PFSK-1 (cell line): ENCODE results near the gene UGT2A2. TPM values are rescaled to one million over a fixed set of nuclear protein-coding genes. Genes with fewer than 3 reads are reported as not detected.

Experiments used
- FOXP2 ChIP-seq: optimal IDR thresholded peaks from 2 replicates; pipeline ENCODE3; 2011; ENCODE audit warnings: borderline replicate concordance, control low read depth, inconsistent platforms; ENCODE audit not compliant: insufficient read depth; ENCODE audit errors: extremely low read length, extremely low read depth
- POLR2AphosphoS5 ChIP-seq: IDR thresholded peaks from 2 replicates; pipeline ENCODE4 v1.6.1; 2012; ENCODE audit warnings: low read depth, mild to moderate bottlenecking, control low read depth, low read length, moderate library complexity
- SIN3A ChIP-seq: IDR thresholded peaks from 2 replicates; pipeline ENCODE4 v1.6.1; 2012; ENCODE audit warnings: mild to moderate bottlenecking, low read length, moderate library complexity, borderline replicate concordance; ENCODE audit not compliant: insufficient read depth
- TAF1 ChIP-seq: IDR thresholded peaks from 2 replicates; pipeline ENCODE4 v1.6.1; 2012; ENCODE audit warnings: low read length, control low read depth, borderline replicate concordance; ENCODE audit not compliant: insufficient read depth
- polyA plus RNA-seq: library from polyadenylated mRNA; unstranded; fragments of >200 nt; gene quantifications from one replicate; pipeline ENCODE4 v1.2.1, GENCODE V29; 2012; ENCODE audit warnings: low read depth, missing spikeins; ENCODE audit not compliant: insufficient read length
- TF ChIP-seq, protein P1 (sequence below), 2 experiments: IDR thresholded peaks; 2 replicates each; pipeline versions ENCODE4 v1.6.1 to v1.8.0; 2011 to 2012; ENCODE audit warnings: low read depth in 2 of 2, low read length in 2 of 2, control low read depth in 1 of 2, inconsistent platforms in 1 of 2, mild to moderate bottlenecking in 1 of 2, moderate library complexity in 1 of 2; ENCODE audit not compliant: insufficient read depth in 1 of 2

Gene UGT2A2
- not detected for polyA plus RNA-seq

DNA sequence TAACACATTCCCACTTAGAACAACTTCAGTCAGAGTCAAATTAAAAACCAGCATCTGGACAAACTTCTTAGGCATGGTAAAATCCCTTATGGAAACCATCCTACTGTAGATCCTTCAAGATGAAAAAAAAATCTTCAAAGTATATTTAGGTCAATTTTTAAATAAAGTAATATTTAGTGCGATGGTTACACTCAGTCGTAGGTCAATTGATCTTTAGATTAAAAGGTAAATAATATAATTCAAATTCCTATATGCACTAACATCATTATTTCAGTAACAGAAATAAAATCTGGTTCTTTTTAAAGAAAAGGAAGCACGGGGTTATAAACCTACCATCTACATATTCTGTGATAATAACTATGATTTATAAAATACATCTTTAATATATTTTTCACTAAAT lies at the start of gene UGT2A2:
TSS of gene UGT2A2 (minus strand) at position 101 of the 400 bp plus-strand sequence. CDS start at position 99, 2 bp downstream.
- no peak for TF ChIP-seq TAF1
- TF ChIP-seq, protein P1, sequence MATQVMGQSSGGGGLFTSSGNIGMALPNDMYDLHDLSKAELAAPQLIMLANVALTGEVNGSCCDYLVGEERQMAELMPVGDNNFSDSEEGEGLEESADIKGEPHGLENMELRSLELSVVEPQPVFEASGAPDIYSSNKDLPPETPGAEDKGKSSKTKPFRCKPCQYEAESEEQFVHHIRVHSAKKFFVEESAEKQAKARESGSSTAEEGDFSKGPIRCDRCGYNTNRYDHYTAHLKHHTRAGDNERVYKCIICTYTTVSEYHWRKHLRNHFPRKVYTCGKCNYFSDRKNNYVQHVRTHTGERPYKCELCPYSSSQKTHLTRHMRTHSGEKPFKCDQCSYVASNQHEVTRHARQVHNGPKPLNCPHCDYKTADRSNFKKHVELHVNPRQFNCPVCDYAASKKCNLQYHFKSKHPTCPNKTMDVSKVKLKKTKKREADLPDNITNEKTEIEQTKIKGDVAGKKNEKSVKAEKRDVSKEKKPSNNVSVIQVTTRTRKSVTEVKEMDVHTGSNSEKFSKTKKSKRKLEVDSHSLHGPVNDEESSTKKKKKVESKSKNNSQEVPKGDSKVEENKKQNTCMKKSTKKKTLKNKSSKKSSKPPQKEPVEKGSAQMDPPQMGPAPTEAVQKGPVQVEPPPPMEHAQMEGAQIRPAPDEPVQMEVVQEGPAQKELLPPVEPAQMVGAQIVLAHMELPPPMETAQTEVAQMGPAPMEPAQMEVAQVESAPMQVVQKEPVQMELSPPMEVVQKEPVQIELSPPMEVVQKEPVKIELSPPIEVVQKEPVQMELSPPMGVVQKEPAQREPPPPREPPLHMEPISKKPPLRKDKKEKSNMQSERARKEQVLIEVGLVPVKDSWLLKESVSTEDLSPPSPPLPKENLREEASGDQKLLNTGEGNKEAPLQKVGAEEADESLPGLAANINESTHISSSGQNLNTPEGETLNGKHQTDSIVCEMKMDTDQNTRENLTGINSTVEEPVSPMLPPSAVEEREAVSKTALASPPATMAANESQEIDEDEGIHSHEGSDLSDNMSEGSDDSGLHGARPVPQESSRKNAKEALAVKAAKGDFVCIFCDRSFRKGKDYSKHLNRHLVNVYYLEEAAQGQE (IDR thresholded peaks at IDR 0.05; ENCODE audit: insufficient read depth in 1 of 2, low read depth in 2 of 2, low read length in 2 of 2), result no peak
- no peak for TF ChIP-seq SIN3A
- TF ChIP-seq FOXP2, result no peak
- TF ChIP-seq POLR2AphosphoS5, result no peak

DNA sequence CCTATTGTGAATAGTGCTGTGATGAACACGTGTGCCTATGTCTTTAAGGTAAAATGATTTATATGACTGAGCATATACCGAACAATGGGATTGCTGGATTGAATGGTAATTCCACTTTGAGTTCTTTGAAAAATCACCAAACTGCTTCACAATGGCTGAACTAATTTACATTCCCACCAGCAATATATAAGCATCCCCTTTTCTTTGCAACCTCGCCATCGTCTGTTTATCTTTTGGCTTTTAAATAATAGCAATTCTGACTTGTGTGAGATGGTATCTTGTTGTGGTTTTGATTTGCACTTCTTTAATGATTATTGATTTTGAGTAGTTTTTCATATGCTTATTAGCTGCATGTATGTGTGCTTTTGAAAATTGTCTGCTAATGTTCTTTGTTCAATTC lies 45.4 kb upstream of the UGT2A2 start:
- TF ChIP-seq TAF1, result no peak

DNA sequence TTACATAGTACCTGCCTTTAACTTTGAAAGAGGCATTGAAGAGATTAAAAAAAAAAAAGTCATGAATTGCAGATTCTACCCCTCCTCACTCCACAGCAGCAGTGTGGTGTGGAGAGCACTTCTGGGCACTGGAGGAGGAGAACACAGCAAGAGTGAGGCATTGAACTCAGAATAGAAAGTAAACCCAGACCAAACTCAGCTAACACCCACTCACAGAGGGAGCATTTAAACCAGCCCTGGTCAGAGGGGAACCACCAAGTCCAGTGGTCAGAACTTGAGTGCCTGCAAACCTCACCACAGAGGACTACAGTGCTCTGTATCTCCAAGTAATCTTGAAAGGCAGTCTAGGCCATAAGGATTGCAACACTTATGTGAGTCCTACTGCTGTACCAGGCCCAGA lies 29.2 kb upstream of the UGT2A2 start:
- TF ChIP-seq POLR2AphosphoS5, result no peak
- TF ChIP-seq, protein P1 (IDR thresholded peaks at IDR 0.05; ENCODE audit: insufficient read depth in 1 of 2, low read depth in 2 of 2, low read length in 2 of 2), result no peak
- no peak for TF ChIP-seq FOXP2
- no peak for TF ChIP-seq SIN3A
- no peak for TF ChIP-seq TAF1

DNA sequence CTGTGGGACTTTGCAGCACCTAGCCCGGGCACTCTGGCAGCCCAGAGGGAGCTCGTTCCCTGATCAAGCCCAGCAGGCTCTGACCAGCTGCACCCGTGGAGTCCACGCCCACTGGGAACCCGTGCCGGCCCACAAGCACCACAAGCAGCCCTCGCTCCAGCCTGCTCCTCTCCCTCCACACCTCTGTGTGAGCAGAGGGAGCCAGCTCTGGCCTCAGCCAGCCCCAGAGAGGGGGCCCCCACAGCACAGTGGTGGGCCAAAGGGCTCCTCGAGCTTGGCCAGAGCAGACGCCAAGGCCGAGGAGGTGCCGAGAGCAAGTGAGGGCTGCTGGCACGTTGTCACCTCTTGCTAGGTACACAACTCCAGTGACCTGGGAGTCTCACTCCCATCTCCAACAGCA lies 18.7 kb upstream of the UGT2A2 start:
- TF ChIP-seq, protein P1 (IDR thresholded peaks at IDR 0.05; ENCODE audit: insufficient read depth in 1 of 2, low read depth in 2 of 2, low read length in 2 of 2), result no peak
- TF ChIP-seq POLR2AphosphoS5 (no peak), TAF1 (no peak), FOXP2 (no peak), SIN3A (no peak)

DNA sequence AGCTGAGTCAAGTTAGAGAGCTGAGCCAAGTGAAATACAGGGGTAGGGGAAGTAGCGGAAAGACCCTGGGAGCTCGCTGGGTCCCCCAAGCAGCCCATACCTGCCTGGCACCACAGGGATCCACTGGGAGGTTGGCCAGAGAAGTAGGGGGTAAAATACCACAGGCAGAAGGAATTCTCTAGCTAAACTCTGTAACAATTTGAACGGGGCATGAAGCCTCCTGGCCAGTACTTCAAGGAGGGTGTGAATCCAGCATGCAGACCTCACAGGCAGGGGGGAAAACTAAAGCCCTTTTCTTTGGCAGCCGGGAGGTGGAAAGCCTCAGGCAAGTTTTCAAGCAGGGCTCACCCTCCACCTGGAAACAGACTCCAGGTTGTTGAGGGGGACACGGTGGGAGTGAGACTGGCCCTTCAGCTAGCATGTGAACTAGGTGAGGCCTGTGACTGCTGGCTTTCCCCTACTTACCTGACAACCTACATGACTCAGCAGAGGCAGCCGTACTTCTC lies 17.3 kb upstream of the UGT2A2 start:
- TF ChIP-seq, protein P1 (IDR thresholded peaks at IDR 0.05; ENCODE audit: insufficient read depth in 1 of 2, low read depth in 2 of 2, low read length in 2 of 2), result no peak
- TF ChIP-seq SIN3A (no peak), TAF1 (no peak), FOXP2 (no peak), POLR2AphosphoS5 (no peak)

DNA sequence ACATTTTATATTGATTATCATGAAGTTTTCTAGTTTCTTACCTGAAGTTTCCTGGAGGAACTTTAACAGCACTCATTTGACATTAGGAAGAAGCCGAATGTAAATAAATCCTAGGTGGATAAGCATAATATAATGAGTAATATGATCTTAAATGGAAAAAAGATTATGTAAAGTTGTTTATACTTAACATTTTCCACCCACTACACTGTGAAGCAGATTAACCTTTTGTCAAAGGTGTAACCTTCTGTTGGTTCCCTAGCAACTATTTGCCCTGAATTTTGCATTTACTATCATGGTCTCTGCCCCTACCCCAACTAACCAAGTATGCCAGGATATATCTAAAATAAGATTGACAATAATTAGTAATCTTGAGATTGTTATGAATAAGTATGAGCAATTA lies 13.7 kb upstream of the UGT2A2 start, which contains the start of gene UGT2A1:
TSS of gene UGT2A1 (minus strand) at position 101 of the 400 bp plus-strand sequence. CDS start 5,603 bp downstream, outside the sequence.
- TF ChIP-seq, protein P1 (IDR thresholded peaks at IDR 0.05; ENCODE audit: insufficient read depth in 1 of 2, low read depth in 2 of 2, low read length in 2 of 2), result no peak
- TF ChIP-seq POLR2AphosphoS5 (no peak), FOXP2 (no peak), TAF1 (no peak), SIN3A (no peak)
